ENCODE measurements around the gene ZMYM4. TPM values are rescaled to one million over a fixed set of nuclear protein-coding genes. Genes with fewer than 3 reads are reported as not detected.

Gene ZMYM4
- polyA plus RNA-seq, 3 donors, result 12.3 to 31.8 (median 26.0) TPM

- peak overlapping the region; percentile 73 to 90 for H3K4me3 Mint-ChIP-seq
- H3K9me3 Mint-ChIP-seq, result no peaks in the 10 kb centered on the region
- Histone ChIP-seq H2AFZ (ENCODE audit: insufficient read depth, low read depth, low read length, poor library complexity, severe bottlenecking) (peak overlapping the region; percentile 64), H3K9me3 (replicated peaks in 1 of 2; ENCODE audit: control insufficient read depth in 1 of 2, insufficient read depth in 1 of 2, low read length in 2 of 2) (no peaks in the 10 kb centered on the region), H3K27ac (ENCODE audit: low read depth in 1 of 2, low read length in 2 of 2) (peak overlapping the region; percentile 60 to 72), H3K4me2 (replicated peaks; ENCODE audit: extremely low read depth, low read length, poor library complexity, severe bottlenecking) (peak overlapping the region; percentile 72), H3K27me3 (ENCODE audit: control insufficient read depth in 2 of 2, insufficient read depth in 2 of 2, low read length in 2 of 2) (no peaks in the 10 kb centered on the region), H3K9ac (ENCODE audit: insufficient read depth, low read length, poor library complexity, severe bottlenecking) (peak overlapping the region; percentile 24), H3K79me2 (ENCODE audit: insufficient read depth, low read length) (peaks cover 55% of the 10 kb centered on the region), H3K4me3 (replicated peaks in 1 of 3; ENCODE audit: low read depth in 2 of 3, low read length in 3 of 3) (peak overlapping the region in 1 of 3 experiments; percentile 61), H4K20me1 (ENCODE audit: insufficient read depth, low read length) (peaks cover 6% of the 10 kb centered on the region), H3K4me1 (ENCODE audit: control insufficient read depth in 1 of 2, insufficient read depth in 2 of 2, low read length in 2 of 2) (peaks cover 52 to 54% of the 10 kb centered on the region in 2 donors), H3K36me3 (replicated peaks in 1 of 2; ENCODE audit: control insufficient read depth in 1 of 2, insufficient read depth in 2 of 2, low read length in 2 of 2) (peaks cover 55 to 64% of the 10 kb centered on the region in 2 donors)
- intact Hi-C loops (cut with micrococcal nuclease), result loop anchor here in 1 of 2 donors (10.0 kb wide), 1 partner anchor 97 kb away; no protein-coding TSS in a partner anchor
- WGBS (ENCODE audit: insufficient coverage), result 93% methylated on average over 5 of the region's 8 CpGs
- no peak for TF ChIP-seq CTCF (IDR thresholded peaks at IDR 0.05)
- no peaks in the 10 kb centered on the region for H3K27me3 Mint-ChIP-seq (ENCODE audit: low read depth in 3 of 3)
- peak overlapping the region; percentile 48 to 94 (median 88) for H3K27ac Mint-ChIP-seq
- no peak for DNase-seq
- H3K36me3 Mint-ChIP-seq, result peaks cover 55 to 60% of the 10 kb centered on the region in 2 donors
- H3K4me1 Mint-ChIP-seq, result peaks cover 23% of the 10 kb centered on the region
These were observed 173.5 kb downstream of the ZMYM4 start for GRCh38 chr1:35441926-35442579.

- DNase-seq, result peak in 1 of 3 donors; percentile 26
- Histone ChIP-seq H3K27ac (ENCODE audit: low read depth in 1 of 2, low read length in 2 of 2) (peak overlapping the region; percentile 60 to 72), H4K20me1 (ENCODE audit: insufficient read depth, low read length) (no peaks in the 10 kb centered on the region), H3K9me3 (replicated peaks in 1 of 2; ENCODE audit: control insufficient read depth in 1 of 2, insufficient read depth in 1 of 2, low read length in 2 of 2) (no peaks in the 10 kb centered on the region), H2AFZ (ENCODE audit: insufficient read depth, low read depth, low read length, poor library complexity, severe bottlenecking) (peak overlapping the region; percentile 64), H3K4me2 (replicated peaks; ENCODE audit: extremely low read depth, low read length, poor library complexity, severe bottlenecking) (peak overlapping the region; percentile 72), H3K79me2 (ENCODE audit: insufficient read depth, low read length) (peaks cover 60% of the 10 kb centered on the region), H3K4me3 (replicated peaks in 1 of 3; ENCODE audit: low read depth in 2 of 3, low read length in 3 of 3) (peak overlapping the region in 1 of 3 experiments; percentile 61), H3K36me3 (replicated peaks in 1 of 2; ENCODE audit: control insufficient read depth in 1 of 2, insufficient read depth in 2 of 2, low read length in 2 of 2) (peaks cover 48 to 57% of the 10 kb centered on the region in 2 donors), H3K4me1 (ENCODE audit: control insufficient read depth in 1 of 2, insufficient read depth in 2 of 2, low read length in 2 of 2) (peaks cover 59 to 60% of the 10 kb centered on the region in 2 donors), H3K9ac (ENCODE audit: insufficient read depth, low read length, poor library complexity, severe bottlenecking) (peak overlapping the region; percentile 24), H3K27me3 (ENCODE audit: control insufficient read depth in 2 of 2, insufficient read depth in 2 of 2, low read length in 2 of 2) (no peaks in the 10 kb centered on the region)
- peaks cover 23% of the 10 kb centered on the region for H3K4me1 Mint-ChIP-seq
- peak overlapping the region; percentile 73 to 90 for H3K4me3 Mint-ChIP-seq
- H3K36me3 Mint-ChIP-seq, result peaks cover 48 to 54% of the 10 kb centered on the region in 2 donors
- intact Hi-C loops (cut with micrococcal nuclease), result loop anchor here in 1 of 2 donors (10.0 kb wide), 1 partner anchor 98 kb away; no protein-coding TSS in a partner anchor
- H3K27ac Mint-ChIP-seq, result peak overlapping the region; percentile 64 to 94 (median 88)
- no peaks in the 10 kb centered on the region for H3K27me3 Mint-ChIP-seq (ENCODE audit: low read depth in 3 of 3)
- H3K9me3 Mint-ChIP-seq, result no peaks in the 10 kb centered on the region
- WGBS (ENCODE audit: insufficient coverage), result 8% methylated on average over 4 of the region's 4 CpGs
- peak; percentile 15 for TF ChIP-seq CTCF (IDR thresholded peaks at IDR 0.05)
These were observed 174.2 kb downstream of the ZMYM4 start for GRCh38 chr1:35442734-35443133.

All from CD14-positive monocyte (primary cell).